ENCODE results near the gene GALNT15. TPM values are rescaled to one million over a fixed set of nuclear protein-coding genes. Genes with fewer than 3 reads are reported as not detected.

Gene GALNT15
- total RNA-seq, 1 donor from 2014 or later, result 0.08 TPM

DNA sequence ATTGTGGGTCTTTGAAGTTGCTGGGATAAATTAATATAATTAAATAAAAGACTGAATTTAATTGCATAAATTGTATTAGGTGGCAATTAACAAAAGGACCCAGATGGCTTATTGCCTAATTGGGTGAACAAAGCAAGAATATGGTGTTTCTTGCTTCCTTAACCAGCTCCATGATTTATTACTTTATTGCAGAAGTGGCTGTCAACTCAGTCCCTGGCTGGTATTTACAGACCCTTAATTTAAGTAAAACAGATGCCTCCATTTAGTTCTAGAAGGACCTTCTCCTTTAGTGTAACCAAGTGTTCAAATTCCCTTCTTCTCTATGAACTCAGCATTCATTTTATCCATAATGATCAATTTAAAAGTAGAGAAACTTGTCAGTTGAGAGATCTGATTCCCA is 55.2 kb downstream of the GALNT15 start:
- peaks cover 3% of the 10 kb centered on the region for H3K27me3 Mint-ChIP-seq (ENCODE audit: unreplicated experiment)
- DNase-seq (ENCODE audit: low spot score), result no peak
- no peaks in the 10 kb centered on the region for H3K4me1 Mint-ChIP-seq (ENCODE audit: unreplicated experiment)
- H3K36me3 Mint-ChIP-seq (ENCODE audit: low read depth, unreplicated experiment), result no peaks in the 10 kb centered on the region
- H3K27ac Mint-ChIP-seq (ENCODE audit: unreplicated experiment), result no peak overlapping the region
- TF ChIP-seq, protein P1, sequence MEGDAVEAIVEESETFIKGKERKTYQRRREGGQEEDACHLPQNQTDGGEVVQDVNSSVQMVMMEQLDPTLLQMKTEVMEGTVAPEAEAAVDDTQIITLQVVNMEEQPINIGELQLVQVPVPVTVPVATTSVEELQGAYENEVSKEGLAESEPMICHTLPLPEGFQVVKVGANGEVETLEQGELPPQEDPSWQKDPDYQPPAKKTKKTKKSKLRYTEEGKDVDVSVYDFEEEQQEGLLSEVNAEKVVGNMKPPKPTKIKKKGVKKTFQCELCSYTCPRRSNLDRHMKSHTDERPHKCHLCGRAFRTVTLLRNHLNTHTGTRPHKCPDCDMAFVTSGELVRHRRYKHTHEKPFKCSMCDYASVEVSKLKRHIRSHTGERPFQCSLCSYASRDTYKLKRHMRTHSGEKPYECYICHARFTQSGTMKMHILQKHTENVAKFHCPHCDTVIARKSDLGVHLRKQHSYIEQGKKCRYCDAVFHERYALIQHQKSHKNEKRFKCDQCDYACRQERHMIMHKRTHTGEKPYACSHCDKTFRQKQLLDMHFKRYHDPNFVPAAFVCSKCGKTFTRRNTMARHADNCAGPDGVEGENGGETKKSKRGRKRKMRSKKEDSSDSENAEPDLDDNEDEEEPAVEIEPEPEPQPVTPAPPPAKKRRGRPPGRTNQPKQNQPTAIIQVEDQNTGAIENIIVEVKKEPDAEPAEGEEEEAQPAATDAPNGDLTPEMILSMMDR (IDR thresholded peaks at IDR 0.05; ENCODE audit: unreplicated experiment), result no peak
- no peaks in the 10 kb centered on the region for H3K9me3 Mint-ChIP-seq (ENCODE audit: unreplicated experiment)
- no peak overlapping the region for H3K4me3 Mint-ChIP-seq (ENCODE audit: unreplicated experiment)

DNA sequence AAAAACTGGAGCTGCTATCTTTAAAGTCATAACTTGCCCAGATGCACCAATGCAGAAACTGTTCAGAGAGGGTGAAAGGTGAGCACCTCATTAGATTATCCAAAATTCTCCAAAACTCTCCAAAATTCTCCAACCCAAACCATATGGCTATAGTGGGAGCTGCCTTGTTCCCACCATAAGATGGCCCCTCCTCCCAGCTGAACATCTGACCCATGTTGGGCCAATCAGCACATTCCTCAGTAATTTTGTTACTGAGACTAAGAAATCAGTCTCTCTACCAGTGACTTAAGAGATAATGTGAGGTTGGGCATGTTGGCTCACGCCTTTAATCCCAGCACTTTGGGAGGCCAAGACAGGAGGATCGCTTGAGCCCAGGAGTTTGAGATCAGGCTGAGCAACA is 57.5 kb downstream of the GALNT15 start:
- H3K9me3 Mint-ChIP-seq (ENCODE audit: unreplicated experiment), result no peaks in the 10 kb centered on the region
- DNase-seq (ENCODE audit: low spot score), result no peak
- peaks cover 3% of the 10 kb centered on the region for H3K27me3 Mint-ChIP-seq (ENCODE audit: unreplicated experiment)
- H3K27ac Mint-ChIP-seq (ENCODE audit: unreplicated experiment), result no peak overlapping the region
- TF ChIP-seq, protein P1 (IDR thresholded peaks at IDR 0.05; ENCODE audit: unreplicated experiment), result no peak
- H3K4me3 Mint-ChIP-seq (ENCODE audit: unreplicated experiment), result no peak overlapping the region
- no peaks in the 10 kb centered on the region for H3K36me3 Mint-ChIP-seq (ENCODE audit: low read depth, unreplicated experiment)
- H3K4me1 Mint-ChIP-seq (ENCODE audit: unreplicated experiment), result no peaks in the 10 kb centered on the region

DNA sequence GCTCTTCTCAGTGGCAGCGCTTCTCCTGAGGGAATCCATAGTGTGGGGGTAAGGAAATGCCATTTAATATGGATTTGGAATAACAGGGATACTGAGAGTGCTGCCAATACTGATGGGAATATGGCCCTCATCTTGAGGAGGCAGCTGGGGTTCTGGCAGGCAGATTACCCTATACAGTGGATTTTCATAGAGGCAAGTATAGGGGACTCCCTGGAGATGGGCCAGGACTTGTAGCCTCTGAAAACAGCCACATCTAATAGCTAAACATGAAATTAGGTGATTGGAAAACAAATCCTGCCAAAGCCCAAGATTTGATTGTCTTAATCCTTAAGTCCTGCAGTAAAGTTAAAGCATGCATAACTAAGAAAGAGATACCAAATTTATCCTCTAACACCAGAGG is 59.3 kb downstream of the GALNT15 start:
- Mint-ChIP-seq H3K27me3 (ENCODE audit: unreplicated experiment) (peaks cover 3% of the 10 kb centered on the region), H3K4me1 (ENCODE audit: unreplicated experiment) (no peaks in the 10 kb centered on the region), H3K36me3 (ENCODE audit: low read depth, unreplicated experiment) (no peaks in the 10 kb centered on the region), H3K9me3 (ENCODE audit: unreplicated experiment) (no peaks in the 10 kb centered on the region), H3K4me3 (ENCODE audit: unreplicated experiment) (no peak overlapping the region), H3K27ac (ENCODE audit: unreplicated experiment) (no peak overlapping the region)
- no peak for DNase-seq (ENCODE audit: low spot score)
- TF ChIP-seq, protein P1 (IDR thresholded peaks at IDR 0.05; ENCODE audit: unreplicated experiment), result no peak

DNA sequence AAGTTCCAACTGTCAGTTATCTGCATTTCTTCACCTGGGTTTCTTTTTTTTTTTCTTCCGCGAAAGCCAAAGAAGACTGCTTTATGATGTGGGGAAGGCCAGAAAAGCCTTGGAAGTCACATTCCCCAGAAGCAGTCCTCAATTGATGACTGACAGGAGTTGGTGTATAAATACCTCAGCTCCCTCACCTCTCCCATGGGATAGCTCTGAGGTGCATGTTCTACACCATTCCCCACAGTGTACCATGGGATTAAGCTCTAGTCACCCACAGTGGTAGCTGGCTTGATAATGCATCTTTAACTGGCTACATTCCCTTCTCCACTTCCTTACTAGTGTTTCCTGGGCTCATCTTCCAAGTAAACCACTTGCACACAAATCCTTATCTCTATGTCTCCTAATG is 59.8 kb downstream of the GALNT15 start:
- no peaks in the 10 kb centered on the region for H3K9me3 Mint-ChIP-seq (ENCODE audit: unreplicated experiment)
- TF ChIP-seq, protein P1 (IDR thresholded peaks at IDR 0.05; ENCODE audit: unreplicated experiment), result no peak
- H3K27me3 Mint-ChIP-seq (ENCODE audit: unreplicated experiment), result peaks cover 3% of the 10 kb centered on the region
- no peaks in the 10 kb centered on the region for H3K36me3 Mint-ChIP-seq (ENCODE audit: low read depth, unreplicated experiment)
- H3K27ac Mint-ChIP-seq (ENCODE audit: unreplicated experiment), result no peak overlapping the region
- no peaks in the 10 kb centered on the region for H3K4me1 Mint-ChIP-seq (ENCODE audit: unreplicated experiment)
- no peak overlapping the region for H3K4me3 Mint-ChIP-seq (ENCODE audit: unreplicated experiment)
- DNase-seq (ENCODE audit: low spot score), result no peak

DNA sequence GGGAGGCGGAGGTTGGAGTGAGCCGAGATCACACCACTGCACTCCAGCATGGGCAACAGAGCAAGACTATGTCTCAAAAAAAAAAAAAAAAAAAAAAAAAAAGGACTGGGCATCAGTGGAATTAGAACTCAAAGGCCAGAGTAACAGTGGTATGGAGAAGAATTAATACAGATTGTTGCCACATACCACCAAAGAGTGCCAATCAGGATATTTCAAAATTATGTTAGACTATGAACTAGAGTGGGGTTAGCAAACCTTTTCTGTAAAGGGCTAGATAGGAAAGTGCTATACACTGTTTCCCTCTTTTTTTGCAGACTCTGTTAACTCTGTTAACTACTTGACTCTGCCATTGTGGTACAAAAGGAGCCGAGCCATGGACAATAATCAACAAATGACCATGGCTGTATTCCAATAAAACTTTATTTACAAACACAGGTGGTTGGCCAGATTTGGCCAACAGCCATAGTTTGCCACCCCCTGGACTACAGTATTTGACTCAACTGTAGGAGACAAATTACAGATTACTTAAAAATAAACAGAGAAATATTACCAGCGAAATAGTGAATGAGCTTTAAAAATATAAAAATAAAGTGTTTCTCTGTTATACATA is 61.7 kb downstream of the GALNT15 start:
- Mint-ChIP-seq H3K36me3 (ENCODE audit: low read depth, unreplicated experiment) (no peaks in the 10 kb centered on the region), H3K9me3 (ENCODE audit: unreplicated experiment) (no peaks in the 10 kb centered on the region), H3K4me1 (ENCODE audit: unreplicated experiment) (no peaks in the 10 kb centered on the region), H3K27ac (ENCODE audit: unreplicated experiment) (no peak overlapping the region), H3K27me3 (ENCODE audit: unreplicated experiment) (peaks cover 7% of the 10 kb centered on the region), H3K4me3 (ENCODE audit: unreplicated experiment) (no peak overlapping the region)
- TF ChIP-seq, protein P1 (IDR thresholded peaks at IDR 0.05; ENCODE audit: unreplicated experiment), result no peak
- no peak for DNase-seq (ENCODE audit: low spot score)

Data from endothelial cell (in vitro differentiated cells).